MCF 10A (cell line): ENCODE measurements around the gene KDM4C. TPM values are rescaled to one million over a fixed set of nuclear protein-coding genes. Genes with fewer than 3 reads are reported as not detected.
"Not testable (repeated sequence)": the region's sequence is repeated elsewhere in the genome, so short reads cannot be mapped to it uniquely, and the experiment has no call there.

Experiments
- BruUV-seq: library from RNA; stranded (reverse); fragments of 400-500 nt; replicated peaks from 2 replicates; lab custom pipeline; 2021; lab: Mats Ljungman, UMichigan
- CTCF ChIA-PET: fragments of 300-600 bp; sonication (Branson Sonifier 250); formaldehyde crosslinking; extraction: SDS; loops from one replicate; lab custom pipeline; 2021; ENCODE audit warnings: antibody characterized with exemption, inconsistent platforms; lab: Yijun Ruan, JAX
- POLR2A ChIA-PET: fragments of 300-600, 350-650 bp; sonication (Branson Sonifier 250); formaldehyde crosslinking; extraction: SDS; loops from one replicate; lab custom pipeline; 2020; ENCODE audit warnings: antibody characterized with exemption, inconsistent platforms; lab: Yijun Ruan, JAX
- DNase-seq: peaks from one replicate; pipeline ENCODE4 v3.0.0-alpha.2; 2018; ENCODE audit not compliant: unreplicated experiment
- H3K27ac Mint-ChIP-seq: one replicate; pipeline ENCODE4 v1.8.0; 2022; ENCODE audit warnings: mild to moderate bottlenecking, low read depth, mixed read lengths; ENCODE audit not compliant: unreplicated experiment
- H3K27me3 Mint-ChIP-seq: one replicate; pipeline ENCODE4 v1.8.0; 2022; ENCODE audit warnings: mixed read lengths; ENCODE audit not compliant: insufficient read depth, unreplicated experiment
- H3K36me3 Mint-ChIP-seq: one replicate; pipeline ENCODE4 v1.8.0; 2022; ENCODE audit warnings: mild to moderate bottlenecking, moderate library complexity, mixed read lengths; ENCODE audit not compliant: insufficient read depth, unreplicated experiment
- H3K4me1 Mint-ChIP-seq: one replicate; pipeline ENCODE4 v1.8.0; 2022; ENCODE audit warnings: mixed read lengths; ENCODE audit not compliant: insufficient read depth, unreplicated experiment
- H3K4me3 Mint-ChIP-seq: one replicate; pipeline ENCODE4 v1.8.0; 2022; ENCODE audit warnings: mild to moderate bottlenecking, moderate library complexity, mixed read lengths; ENCODE audit not compliant: unreplicated experiment
- H3K9me3 Mint-ChIP-seq: one replicate; pipeline ENCODE4 v1.8.0; 2022; ENCODE audit warnings: mixed read lengths; ENCODE audit not compliant: unreplicated experiment
- intact Hi-C: fragments of 100-400 bp; cut with micrococcal nuclease; formaldehyde crosslinking; loops from 2 replicates; pipeline ENCODE4 v1.14.1; 2022
- total RNA-seq: library from RNA; stranded (reverse); gene quantifications from 2 replicates; pipeline ENCODE4 v1.2.3, GENCODE V29; 2022
- TF ChIP-seq, protein P1 (sequence below): fragments of 200-600 bp; IDR thresholded peaks from one replicate; pipeline ENCODE4 v1.8.0; 2022; ENCODE audit warnings: antibody characterized with exemption, mild to moderate bottlenecking; ENCODE audit not compliant: unreplicated experiment

Gene KDM4C
- total RNA-seq, 1 experiment from 2014 or later: 29.5 TPM

DNA sequence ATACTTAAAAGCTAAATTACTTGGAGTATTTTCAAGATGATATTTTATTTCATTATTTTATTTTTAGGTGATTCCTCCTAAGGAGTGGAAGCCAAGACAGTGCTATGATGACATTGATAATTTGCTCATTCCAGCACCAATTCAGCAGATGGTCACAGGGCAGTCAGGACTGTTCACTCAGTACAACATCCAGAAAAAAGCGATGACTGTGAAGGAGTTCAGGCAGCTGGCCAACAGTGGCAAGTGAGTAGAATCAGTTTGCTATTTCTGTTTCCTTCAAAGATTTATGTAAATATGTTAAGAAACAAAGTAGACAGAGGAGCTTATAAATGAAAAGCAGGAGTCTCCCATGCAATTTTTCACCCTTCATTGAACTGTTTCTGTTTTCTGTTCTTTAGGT lies 47.8 kb downstream of the KDM4C start:
- ChIA-PET POLR2A (no interaction called here), CTCF (interaction anchor here (0.8 to 1.3 kb wide), 2 partner anchors 22 to 40 kb away, joined by 3 to 4 read pairs; no protein-coding TSS in a partner anchor)
- Mint-ChIP-seq H3K4me1 (no peaks in the 10 kb centered on the region), H3K9me3 (no peaks in the 10 kb centered on the region), H3K27me3 (no peaks in the 10 kb centered on the region), H3K27ac (no peak overlapping the region), H3K36me3 (peaks cover 19% of the 10 kb centered on the region), H3K4me3 (no peak overlapping the region)
- intact Hi-C loops: no loop called here
- TF ChIP-seq, protein P1, sequence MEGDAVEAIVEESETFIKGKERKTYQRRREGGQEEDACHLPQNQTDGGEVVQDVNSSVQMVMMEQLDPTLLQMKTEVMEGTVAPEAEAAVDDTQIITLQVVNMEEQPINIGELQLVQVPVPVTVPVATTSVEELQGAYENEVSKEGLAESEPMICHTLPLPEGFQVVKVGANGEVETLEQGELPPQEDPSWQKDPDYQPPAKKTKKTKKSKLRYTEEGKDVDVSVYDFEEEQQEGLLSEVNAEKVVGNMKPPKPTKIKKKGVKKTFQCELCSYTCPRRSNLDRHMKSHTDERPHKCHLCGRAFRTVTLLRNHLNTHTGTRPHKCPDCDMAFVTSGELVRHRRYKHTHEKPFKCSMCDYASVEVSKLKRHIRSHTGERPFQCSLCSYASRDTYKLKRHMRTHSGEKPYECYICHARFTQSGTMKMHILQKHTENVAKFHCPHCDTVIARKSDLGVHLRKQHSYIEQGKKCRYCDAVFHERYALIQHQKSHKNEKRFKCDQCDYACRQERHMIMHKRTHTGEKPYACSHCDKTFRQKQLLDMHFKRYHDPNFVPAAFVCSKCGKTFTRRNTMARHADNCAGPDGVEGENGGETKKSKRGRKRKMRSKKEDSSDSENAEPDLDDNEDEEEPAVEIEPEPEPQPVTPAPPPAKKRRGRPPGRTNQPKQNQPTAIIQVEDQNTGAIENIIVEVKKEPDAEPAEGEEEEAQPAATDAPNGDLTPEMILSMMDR: no peak
- DNase-seq: no peak
- no TSS peak for BruUV-seq

DNA sequence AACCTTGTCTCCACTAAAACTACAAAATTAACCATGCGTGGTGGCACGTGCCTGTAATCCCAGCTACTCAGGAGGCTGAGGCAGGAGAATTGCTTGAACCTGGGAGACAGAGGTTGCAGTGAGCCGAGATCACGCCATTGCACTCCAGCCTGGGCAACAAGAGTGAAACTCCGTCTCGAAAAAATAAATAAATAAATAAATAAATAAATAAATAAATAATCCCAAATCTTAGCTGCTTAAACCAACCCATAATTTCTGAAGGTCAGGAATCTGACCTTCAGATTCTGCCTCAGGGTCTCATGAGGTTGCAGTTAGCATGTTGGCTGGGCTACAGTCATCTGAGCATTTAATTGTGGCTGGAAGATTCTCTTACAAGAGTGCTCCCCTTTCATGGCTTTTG lies 48.5 kb downstream of the KDM4C start:
- H3K4me1 Mint-ChIP-seq, H3K27ac Mint-ChIP-seq, H3K9me3 Mint-ChIP-seq, H3K27me3 Mint-ChIP-seq, H3K4me3 Mint-ChIP-seq, CTCF ChIA-PET, BruUV-seq, intact Hi-C loops, POLR2A ChIA-PET, DNase-seq: not testable (repeated sequence)
- H3K36me3 Mint-ChIP-seq: peaks cover 19% of the 10 kb centered on the region

DNA sequence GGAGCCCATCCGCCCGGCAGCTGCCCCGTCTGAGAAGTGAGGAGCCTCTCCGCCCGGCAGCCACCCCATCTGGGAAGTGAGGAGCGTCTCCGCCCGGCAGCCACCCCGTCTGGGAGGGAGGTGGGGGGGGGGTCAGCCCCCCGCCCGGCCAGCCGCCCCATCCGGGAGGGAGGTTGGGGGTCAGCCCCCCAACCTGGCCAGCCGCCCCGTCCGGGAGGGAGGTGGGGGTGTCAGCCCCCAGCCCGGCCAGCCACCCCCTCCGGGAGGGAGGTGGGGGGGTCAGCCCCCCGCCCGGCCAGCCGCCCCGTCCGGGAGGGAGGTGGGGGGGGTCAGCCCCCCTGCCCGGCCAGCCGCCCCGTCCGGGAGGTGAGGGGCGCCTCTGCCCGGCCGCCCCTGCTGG lies 49.9 kb downstream of the KDM4C start:
- H3K27me3 Mint-ChIP-seq, H3K4me3 Mint-ChIP-seq, H3K9me3 Mint-ChIP-seq, POLR2A ChIA-PET, CTCF ChIA-PET, H3K27ac Mint-ChIP-seq, intact Hi-C loops, H3K4me1 Mint-ChIP-seq, BruUV-seq, DNase-seq: not testable (repeated sequence)
- peaks cover 19% of the 10 kb centered on the region for H3K36me3 Mint-ChIP-seq

DNA sequence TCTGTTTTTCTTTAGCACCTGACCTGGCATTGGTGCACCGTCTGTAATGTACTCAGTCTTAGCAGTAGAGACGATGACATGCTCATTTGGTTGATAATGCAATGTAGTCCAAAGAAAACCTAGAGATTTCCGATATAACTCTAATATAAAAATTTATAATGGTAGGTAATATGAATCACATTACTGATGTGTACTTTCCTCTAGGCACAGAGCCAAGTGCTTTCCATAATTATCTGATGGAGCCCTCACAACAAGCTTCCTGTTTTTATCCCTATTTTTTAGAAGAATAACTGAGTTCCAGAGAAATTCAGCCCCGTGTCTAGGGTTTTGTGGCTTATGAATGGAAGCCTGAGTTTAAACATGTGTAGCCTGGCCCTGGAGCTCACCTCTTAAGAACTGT lies 53.7 kb downstream of the KDM4C start:
- ChIA-PET CTCF (interaction anchor here (4.2 kb wide), 1 partner anchor 16 kb away, joined by 19 read pairs; no protein-coding TSS in a partner anchor), POLR2A (no interaction called here)
- Mint-ChIP-seq H3K27me3 (no peaks in the 10 kb centered on the region), H3K4me3 (no peak overlapping the region), H3K36me3 (peaks cover 11% of the 10 kb centered on the region), H3K27ac (no peak overlapping the region), H3K4me1 (no peaks in the 10 kb centered on the region), H3K9me3 (no peaks in the 10 kb centered on the region)
- no TSS peak for BruUV-seq
- TF ChIP-seq, protein P1: no peak
- no peak for DNase-seq
- intact Hi-C loops: no loop called here

DNA sequence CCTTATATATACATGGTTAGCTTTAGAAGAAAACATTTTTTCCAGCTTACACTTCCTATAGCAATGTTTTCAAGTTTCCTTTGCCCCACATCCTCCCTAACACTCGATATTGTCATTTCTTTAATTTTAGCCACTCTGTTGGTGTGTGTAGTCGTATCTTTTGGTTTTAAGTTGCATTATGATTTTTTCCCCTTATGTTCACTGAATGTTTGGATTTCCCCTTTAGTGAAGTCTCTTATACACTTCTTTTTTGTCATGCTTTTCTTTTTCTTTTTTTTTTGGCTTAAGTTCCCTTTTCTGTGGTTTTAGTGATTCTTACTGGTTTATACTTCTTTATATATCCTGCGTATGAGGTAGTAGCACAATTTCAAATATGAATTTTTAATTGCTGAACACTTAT lies 58.8 kb downstream of the KDM4C start:
- H3K27ac Mint-ChIP-seq: no peak overlapping the region
- TF ChIP-seq, protein P1: no peak
- CTCF ChIA-PET: interaction anchor here (4.3 kb wide), 1 partner anchor 10 kb away, joined by 29 read pairs; no protein-coding TSS in a partner anchor
- no peaks in the 10 kb centered on the region for H3K27me3 Mint-ChIP-seq
- POLR2A ChIA-PET: interaction anchor here (1.3 kb wide), 1 partner anchor 10 kb away, joined by 3 read pairs; no protein-coding TSS in a partner anchor
- peaks cover 13% of the 10 kb centered on the region for H3K36me3 Mint-ChIP-seq
- BruUV-seq: no TSS peak
- no peaks in the 10 kb centered on the region for H3K4me1 Mint-ChIP-seq
- H3K9me3 Mint-ChIP-seq: no peaks in the 10 kb centered on the region
- intact Hi-C loops: no loop called here
- no peak for DNase-seq
- no peak overlapping the region for H3K4me3 Mint-ChIP-seq
